Left ventricle myocardium inferior (tissue), 1 donor: Measurements from ENCODE around the gene GMFB. TPM values are rescaled to one million over a fixed set of nuclear protein-coding genes. Genes with fewer than 3 reads are reported as not detected.

Experiments
- DNase-seq: peaks from one replicate; pipeline ENCODE4 v3.0.0-alpha.2; 2020
- H3K27ac ChIP-seq: fragments of 200-600 bp; replicated peaks from 2 replicates; pipeline ENCODE4 v1.8.0; 2021
- H3K27me3 ChIP-seq: fragments of 200-600 bp; 2 replicates; pipeline ENCODE4 v1.8.0; 2021; ENCODE audit warnings: low read depth
- H3K36me3 ChIP-seq: fragments of 200-600 bp; 2 replicates; pipeline ENCODE4 v1.8.0; 2021
- H3K4me1 ChIP-seq: fragments of 200-600 bp; 2 replicates; pipeline ENCODE4 v1.8.0; 2021
- H3K4me3 ChIP-seq: fragments of 200-600 bp; 2 replicates; pipeline ENCODE4 v1.8.0; 2021; ENCODE audit warnings: mild to moderate bottlenecking, moderate library complexity
- H3K9me3 ChIP-seq: fragments of 200-600 bp; replicated peaks from 2 replicates; pipeline ENCODE4 v1.8.0; 2021
- CTCF ChIP-seq: fragments of 200-600 bp; IDR thresholded peaks from 2 replicates; pipeline ENCODE4 v1.8.0; 2021; ENCODE audit warnings: antibody characterized with exemption, mild to moderate bottlenecking, borderline replicate concordance
- intact Hi-C: fragments of 100-400 bp; cut with micrococcal nuclease; formaldehyde crosslinking; loops from one replicate; pipeline ENCODE4 v1.11.0; 2022
- total RNA-seq: library from RNA; stranded (reverse); fragmentation: NEBNext Ultra II Directional; extraction: Animal tissue kit (Norgen Biotek cat#: 25700); gene quantifications from one replicate; pipeline ENCODE4 v1.2.1, GENCODE V29; 2021
- donor health status: DM: no; HTN: yes; CAD: no; lungs with severe emphysema.

The GMFB gene
- total RNA-seq, 1 donor from 2014 or later: 23.4 TPM

GRCh38 chr14:54451961-54452360, 36.8 kb downstream of the GMFB start:
- intact Hi-C loops: no loop called here
- no peaks in the 10 kb centered on the region for H3K27me3 ChIP-seq

GRCh38 chr14:54451121-54451601, 37.6 kb downstream of the GMFB start:
- intact Hi-C loops: no loop called here
- Histone ChIP-seq H3K4me3 (no peak overlapping the region), H3K36me3 (no peaks in the 10 kb centered on the region), H3K27me3 (no peaks in the 10 kb centered on the region), H3K27ac (no peak overlapping the region), H3K9me3 (no peaks in the 10 kb centered on the region), H3K4me1 (no peaks in the 10 kb centered on the region)
- no peak for DNase-seq
- TF ChIP-seq CTCF: no peak

More at GRCh38 chr14:54451961-54452360, 36.8 kb downstream of the GMFB start:
- Histone ChIP-seq H3K9me3 (no peaks in the 10 kb centered on the region), H3K27ac (no peak overlapping the region), H3K4me1 (no peaks in the 10 kb centered on the region), H3K36me3 (no peaks in the 10 kb centered on the region), H3K4me3 (no peak overlapping the region)
- no peak for TF ChIP-seq CTCF
- no peak for DNase-seq

DNA sequence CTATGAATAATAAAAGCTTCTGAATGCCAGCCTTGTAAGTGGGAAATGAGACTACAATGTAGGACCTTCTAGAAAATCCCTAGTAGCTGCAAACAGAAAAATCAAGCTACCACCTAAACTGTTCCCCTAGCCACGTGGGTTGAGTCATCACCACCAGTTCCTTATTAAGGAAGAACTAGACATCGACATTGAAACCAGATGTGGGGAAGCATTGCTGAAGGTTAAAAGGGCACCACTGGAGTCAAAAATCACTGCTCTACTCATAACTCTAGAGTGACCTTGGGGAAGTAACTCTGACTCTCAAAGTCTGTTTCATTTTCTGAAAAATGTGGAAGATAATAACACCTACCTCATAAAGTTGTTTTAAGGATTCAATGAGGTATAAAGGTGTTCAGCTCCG, 38.2 kb downstream of the GMFB start:
- Histone ChIP-seq H3K36me3 (no peaks in the 10 kb centered on the region), H3K9me3 (no peaks in the 10 kb centered on the region), H3K4me3 (no peak overlapping the region), H3K27me3 (no peaks in the 10 kb centered on the region), H3K27ac (no peak overlapping the region), H3K4me1 (no peaks in the 10 kb centered on the region)
- intact Hi-C loops: no loop called here
- TF ChIP-seq CTCF: no peak
- no peak for DNase-seq

DNA sequence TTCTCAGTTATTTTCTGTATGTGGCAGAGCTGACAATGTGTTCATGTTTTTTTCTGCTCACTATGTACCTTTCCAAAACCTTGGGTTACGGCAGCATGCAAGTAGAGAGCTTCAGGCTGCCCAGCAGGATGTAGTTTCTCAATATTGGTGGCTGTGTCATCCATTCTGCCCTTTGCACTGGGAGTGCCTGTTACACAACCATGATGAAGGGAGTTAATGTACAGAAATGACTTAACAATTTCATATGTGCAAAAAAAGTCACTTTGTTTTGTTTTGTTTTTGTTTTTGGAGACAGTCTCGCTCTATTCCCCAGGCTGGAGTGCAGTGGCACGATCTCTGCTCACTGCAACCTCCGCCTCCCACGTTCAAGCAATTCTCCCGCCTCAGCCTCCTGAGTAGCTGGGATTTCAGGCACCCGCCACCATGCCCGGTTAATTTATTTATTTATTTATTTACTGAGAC, 41.5 kb downstream of the GMFB start:
- Histone ChIP-seq H3K4me3 (no peak overlapping the region), H3K27ac (no peak overlapping the region), H3K9me3 (no peaks in the 10 kb centered on the region), H3K36me3 (no peaks in the 10 kb centered on the region), H3K27me3 (no peaks in the 10 kb centered on the region), H3K4me1 (no peaks in the 10 kb centered on the region)
- TF ChIP-seq CTCF: no peak
- intact Hi-C loops: no loop called here
- no peak for DNase-seq

GRCh38 chr14:54446161-54446693, 42.6 kb downstream of the GMFB start:
- no peak overlapping the region for H3K4me3 ChIP-seq
- H3K27ac ChIP-seq: no peak overlapping the region
- no peaks in the 10 kb centered on the region for H3K9me3 ChIP-seq
- no peak for TF ChIP-seq CTCF
- no peak for DNase-seq
- H3K27me3 ChIP-seq: no peaks in the 10 kb centered on the region
- intact Hi-C loops: no loop called here
- H3K4me1 ChIP-seq: peaks cover 5% of the 10 kb centered on the region
- no peaks in the 10 kb centered on the region for H3K36me3 ChIP-seq

GRCh38 chr14:54444681-54445080, 44.1 kb downstream of the GMFB start:
- intact Hi-C loops: no loop called here
- Histone ChIP-seq H3K4me3 (no peak overlapping the region), H3K27ac (no peak overlapping the region), H3K27me3 (no peaks in the 10 kb centered on the region), H3K4me1 (peaks cover 15% of the 10 kb centered on the region), H3K9me3 (no peaks in the 10 kb centered on the region), H3K36me3 (no peaks in the 10 kb centered on the region)
- DNase-seq: no peak
- no peak for TF ChIP-seq CTCF
